HT-29 (cell line): Measurements from ENCODE around the gene PPP2R2B. TPM values are rescaled to one million over a fixed set of nuclear protein-coding genes. Genes with fewer than 3 reads are reported as not detected.
A peak's percentile ranks its signal among the peaks of the same experiment; 100 is the strongest.

Experiments used
- DNase-seq: peaks from one replicate; pipeline ENCODE4 v3.0.0-alpha.2; 2015; ENCODE audit warnings: low spot score
- total RNA-seq: library from RNA; depleted of rRNA; stranded (reverse); fragments of >200 nt; shearing (Covaris generic); gene quantifications from 2 replicates; pipeline ENCODE4 v1.2.3, GENCODE V29; 2014

Gene PPP2R2B
- total RNA-seq, 1 experiment from 2014 or later, result 0.08 TPM

DNA sequence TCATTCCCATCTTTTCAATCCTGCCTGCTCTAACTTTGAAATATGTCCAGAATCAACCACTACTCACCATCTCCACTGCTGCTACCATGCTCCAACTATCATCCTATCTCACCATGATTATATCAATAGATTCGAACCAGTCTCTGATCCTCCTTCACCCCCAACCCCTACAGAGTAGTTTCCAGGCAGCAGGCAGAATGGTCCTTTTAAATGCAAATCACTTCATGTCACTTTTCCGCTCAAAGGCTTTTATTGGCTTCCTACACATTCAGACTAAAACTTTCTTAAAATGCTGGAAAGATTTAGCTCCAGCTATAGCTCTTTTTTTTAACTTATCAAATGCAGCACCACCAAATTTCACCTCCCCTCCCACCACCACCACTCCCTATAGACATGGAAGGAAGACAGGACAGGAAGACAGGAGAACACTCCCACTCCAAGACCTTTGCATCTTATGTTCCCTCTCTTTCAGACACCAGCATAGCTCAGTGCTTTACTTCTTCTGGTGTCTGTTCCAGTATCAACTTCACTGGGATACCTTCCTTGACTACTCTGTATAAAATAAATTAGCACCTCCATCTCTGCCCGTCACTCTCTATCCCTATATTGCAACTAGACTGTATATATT lies 9.9 kb upstream of the PPP2R2B start:
- no peak for DNase-seq

DNA sequence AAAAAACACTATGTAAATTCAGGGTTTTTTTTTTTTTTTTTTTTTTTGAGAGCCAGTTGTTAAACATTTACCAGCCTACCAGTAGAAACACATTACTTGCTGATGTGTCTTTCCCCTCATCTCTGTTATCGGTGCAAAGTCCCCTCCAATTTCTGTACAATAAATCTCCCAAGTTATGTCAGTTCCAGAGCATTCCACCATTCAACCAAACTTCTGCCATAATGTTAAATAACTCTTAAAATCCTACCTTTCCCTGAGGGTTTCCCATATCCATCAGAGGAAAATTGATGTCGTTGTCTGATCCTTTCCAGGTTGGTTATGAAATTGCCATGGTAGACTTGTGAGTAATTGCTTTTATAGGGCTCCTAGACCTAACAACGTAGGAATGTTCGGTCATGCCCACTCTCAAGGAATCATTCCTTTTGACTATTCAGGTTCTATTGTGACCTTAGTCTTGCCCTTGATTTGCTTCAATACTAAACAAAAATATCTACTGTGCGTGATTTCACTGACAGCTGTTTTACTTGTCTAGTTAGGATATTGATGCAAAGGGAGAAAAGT lies 5.6 kb upstream of the PPP2R2B start:
- no peak for DNase-seq

DNA sequence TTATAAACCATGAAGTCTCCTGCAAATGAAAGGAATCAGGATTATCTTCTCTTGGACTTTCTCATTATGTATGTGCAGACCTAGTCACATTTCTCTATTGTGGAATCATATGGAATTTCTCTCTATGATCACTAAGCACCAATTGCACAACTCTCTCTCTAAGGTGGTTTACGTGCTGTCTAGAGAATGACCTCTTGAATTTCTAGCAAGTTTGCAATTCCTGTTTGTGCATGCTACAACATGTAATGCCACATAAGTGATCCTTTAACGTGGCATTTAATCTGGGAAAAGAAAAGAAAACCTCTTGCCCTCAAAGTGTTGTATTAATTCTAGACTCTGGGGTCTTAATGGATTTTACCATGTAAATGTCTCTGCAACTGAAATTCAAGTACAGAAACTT lies 5.0 kb upstream of the PPP2R2B start:
- DNase-seq, result no peak

DNA sequence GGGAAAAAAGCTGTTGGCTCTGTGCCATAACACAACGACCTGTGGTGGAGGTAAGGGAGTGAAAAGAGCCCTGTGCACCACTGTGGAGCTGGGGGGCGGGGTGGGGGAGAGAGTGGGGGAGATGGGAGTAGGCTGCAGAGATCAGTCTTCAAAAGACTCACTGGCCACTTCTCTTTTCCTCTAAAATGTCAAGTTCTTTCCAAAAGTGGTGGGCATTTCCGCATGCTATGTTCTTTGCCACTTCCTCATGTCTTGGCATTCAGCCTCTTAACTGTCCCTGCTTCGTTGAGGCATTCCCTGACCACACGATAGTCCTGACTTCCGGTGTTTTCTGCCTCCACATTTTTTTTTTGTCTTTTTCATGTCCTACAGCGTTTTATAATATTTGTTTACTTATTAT lies 2.4 kb upstream of the PPP2R2B start:
- no peak for DNase-seq

DNA sequence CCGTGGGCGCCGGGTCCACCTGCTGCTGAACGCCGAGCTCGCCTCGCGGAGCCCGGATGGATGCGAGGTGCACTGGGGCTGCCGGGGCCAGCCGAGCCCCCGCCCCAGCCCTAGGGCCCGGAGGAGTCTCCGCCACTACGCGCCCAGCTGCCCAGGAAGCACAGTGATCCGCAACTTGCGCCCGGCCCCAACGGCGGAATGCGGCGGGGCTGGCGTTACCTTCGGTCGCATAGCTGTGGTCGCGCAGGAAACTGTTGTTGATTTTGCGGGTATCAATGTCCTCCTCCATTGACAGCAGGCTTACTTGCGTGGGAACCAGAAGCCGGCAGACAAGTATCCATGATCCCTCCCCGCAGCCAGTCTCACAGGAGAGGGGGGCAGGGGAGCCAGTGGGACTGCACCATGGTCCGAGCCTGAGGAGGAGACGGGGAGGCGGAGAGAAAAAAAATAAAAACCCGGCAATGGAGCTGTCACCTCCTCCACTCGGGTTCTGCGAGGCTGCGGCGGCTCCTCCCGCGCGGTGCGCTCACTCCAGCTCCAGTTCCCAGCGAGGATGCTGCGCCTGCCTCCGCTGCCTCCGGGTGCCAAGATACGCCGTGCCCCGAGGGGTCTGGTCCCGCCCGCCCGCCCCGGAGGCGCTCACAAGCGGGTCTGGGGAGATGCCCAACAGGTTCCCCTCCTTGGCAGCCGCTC lies 628 bp downstream of the PPP2R2B start:
- DNase-seq, result no peak

DNA sequence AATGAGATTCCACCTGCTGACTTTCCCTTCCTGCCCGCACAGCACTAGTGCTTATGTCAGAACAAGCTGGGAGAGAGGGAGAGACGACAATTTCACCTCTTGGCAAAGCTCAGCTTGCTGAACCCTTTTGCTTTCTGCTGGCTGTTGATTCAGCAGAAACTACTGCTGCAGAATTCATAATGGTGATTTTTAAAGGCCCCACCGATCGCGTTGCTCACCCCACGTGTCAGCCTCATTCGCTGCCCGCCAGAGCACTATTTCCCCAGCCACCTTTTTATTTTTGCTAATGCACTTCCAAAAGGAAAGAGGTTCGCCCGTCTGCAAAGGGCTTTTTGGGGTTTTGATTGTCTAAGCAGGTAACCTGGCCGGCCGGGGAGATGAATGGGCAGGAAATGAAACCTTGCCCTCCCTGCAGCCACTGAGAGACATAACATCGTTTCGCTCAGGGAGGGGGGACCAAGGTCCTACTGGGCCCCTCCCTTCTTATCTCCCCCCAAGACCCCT lies 1.3 kb downstream of the PPP2R2B start:
- DNase-seq, result no peak

DNA sequence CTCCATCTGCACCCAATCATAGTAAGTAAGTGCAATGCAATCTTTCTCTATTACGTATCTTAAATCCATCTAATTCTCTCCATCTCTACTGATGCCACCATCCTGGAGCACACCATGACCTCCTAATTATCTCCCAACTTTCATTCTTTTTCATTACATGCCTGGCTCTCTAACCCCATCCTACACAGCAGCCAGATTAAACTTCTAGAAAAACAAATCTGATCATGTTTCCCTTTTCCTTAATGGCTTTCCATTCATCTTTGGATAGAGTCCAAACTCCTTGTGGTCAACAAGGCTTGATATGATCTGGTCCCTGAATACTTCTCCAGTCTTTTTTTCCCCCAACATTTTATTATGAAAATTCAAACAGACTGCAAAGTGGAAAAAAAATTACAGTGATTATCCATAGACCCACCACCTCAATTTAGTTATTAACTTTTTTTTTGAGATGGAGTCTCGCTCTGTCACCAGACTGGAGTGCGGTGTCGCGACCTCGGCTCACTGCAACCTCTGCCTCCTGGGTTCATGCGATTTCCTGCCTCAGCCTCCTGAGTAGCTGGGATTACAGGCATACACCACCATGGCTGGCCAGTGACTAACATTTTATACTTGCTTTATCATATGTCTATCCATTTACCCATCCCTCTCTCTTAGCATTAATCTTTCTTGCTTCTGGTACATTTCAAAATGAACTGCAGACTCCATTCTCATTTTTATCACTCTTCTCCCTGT lies 5.2 kb downstream of the PPP2R2B start:
- DNase-seq, result peak; percentile 34

DNA sequence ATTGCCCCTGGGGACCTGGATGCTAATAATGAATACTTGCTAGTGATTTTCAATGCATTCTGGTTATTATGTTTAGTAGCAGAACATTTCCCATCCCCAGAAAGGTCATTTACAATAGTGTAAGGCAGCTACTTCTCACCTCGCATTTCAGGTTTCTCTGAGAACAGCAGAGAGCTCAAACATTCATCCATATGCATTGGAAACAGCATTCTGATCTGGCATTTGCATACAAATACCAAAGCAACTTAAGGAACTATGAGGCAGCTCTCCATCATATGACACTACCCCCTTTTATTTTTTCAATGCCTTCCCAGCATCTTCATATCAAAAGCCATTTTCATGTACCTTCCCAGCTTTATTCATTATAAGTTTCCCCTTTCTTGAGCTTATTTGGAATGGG lies 6.4 kb downstream of the PPP2R2B start:
- no peak for DNase-seq

DNA sequence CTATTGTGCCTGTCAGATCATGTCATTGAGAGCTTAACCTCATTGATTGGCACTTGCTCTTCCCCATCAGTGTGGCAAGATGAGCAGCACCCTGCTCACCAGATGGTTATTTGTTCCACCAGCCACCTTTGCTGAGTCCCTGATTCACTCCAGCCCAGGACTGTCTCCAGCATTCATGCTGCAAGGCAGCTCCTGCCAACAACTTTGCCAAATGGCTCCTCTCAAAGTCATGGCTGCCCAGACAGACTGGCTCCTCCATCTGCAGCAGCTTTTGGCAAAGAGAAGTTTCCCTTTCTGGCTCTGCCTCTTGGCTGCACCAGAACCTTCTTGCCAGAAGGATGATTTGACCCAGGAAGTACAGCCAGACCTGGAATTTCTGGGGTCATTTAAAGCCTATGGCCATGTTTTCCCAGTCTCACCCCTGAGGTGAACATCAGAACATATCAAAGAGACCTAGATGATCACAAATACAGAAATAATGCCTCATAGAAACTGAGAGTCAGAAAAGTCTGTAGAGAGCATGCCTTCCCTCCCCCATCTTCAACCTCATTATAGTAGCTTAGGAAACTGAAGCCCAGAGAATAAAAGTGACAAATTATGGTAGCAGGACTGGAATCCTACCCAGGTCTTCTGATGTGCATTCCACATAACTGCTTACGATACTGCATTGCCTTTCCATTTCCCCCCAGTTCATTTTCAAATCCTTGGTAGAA lies 10.4 kb downstream of the PPP2R2B start:
- DNase-seq, result no peak

DNA sequence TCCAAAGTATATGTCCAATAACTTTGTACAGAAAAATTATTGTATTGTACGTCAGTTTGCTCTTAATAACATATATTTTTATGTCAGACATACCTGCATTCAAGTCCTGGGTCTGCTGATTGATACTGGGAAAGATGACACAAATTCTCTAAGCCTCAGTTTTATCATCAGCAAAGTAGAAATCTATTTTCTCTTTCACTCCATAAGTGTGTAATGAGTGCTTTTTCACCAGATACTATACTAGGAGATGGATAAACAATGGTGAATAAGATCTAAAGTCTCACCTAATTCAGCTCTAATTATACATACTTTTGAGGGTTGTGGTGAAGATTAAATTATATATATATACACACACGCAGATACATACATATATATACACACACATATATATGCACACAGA lies 12.3 kb downstream of the PPP2R2B start:
- DNase-seq, result no peak

DNA sequence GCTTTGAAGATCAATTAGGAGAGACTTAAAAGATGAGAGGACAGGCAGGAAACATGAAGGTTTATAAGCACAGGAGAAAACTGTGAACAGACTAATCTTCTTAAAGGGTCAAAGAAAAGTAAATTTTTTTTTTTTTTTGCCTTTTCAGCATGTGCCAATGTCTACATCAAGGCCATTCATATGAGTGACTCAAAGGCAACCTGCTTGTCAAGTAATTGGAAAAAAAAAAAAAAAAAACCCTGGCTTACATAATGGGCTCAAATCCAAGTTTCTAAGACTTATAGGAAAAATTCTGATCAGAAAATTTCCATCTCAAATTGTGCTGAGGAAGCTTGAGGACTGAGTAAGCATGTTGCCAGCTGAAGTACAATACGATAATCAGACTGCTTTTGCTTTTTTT lies 15.9 kb downstream of the PPP2R2B start:
- DNase-seq, result no peak

DNA sequence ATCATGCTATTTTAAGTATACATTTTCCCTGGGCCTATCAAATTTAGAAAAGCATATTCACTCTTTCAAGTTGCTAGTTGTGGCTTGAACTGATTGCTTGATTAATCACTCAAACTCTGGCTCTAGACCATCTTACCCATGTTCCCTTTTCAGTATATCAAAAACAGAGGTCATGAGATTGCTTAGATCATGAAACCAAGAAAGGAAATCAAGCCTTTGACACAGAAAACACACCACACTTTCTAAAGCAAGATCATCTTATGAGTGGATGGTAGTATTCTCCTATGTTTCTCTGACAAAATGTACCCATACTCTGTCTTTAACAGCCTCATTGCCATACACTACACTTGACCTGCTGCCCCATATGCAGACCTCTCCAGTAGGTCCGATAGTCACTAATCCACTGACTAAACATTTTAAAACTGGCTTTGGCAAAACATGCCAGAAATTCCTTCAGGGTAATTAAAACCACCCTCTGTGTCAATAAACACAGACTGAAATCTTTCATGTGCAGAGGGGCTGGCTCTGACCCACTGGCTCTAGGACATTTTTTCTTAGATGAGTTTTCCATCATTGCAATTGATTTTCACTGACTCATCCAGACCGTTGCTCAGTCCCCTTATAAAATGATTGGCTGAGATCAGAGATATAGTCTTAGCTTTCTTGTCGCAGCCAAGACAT lies 18.2 kb downstream of the PPP2R2B start:
- peak; percentile 84 for DNase-seq

DNA sequence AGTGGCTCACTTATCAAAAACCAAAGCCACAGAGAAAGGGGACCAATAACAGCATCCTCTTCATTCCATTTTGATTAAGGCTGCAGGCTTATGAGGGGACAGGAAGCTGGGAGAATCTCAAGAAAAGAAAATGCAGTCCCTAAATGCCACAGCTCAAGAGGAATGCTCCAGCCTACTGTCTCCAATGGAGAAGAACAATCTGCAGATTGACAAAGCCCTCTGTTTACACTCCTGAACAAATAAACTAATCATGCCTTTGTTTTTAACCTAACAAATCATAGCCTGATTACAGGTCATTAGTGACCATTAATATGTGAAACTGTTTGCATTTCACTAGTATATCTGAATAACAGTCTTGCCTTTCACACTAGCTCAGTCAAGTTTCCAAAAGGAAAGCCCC lies 26.5 kb downstream of the PPP2R2B start:
- DNase-seq, result no peak

DNA sequence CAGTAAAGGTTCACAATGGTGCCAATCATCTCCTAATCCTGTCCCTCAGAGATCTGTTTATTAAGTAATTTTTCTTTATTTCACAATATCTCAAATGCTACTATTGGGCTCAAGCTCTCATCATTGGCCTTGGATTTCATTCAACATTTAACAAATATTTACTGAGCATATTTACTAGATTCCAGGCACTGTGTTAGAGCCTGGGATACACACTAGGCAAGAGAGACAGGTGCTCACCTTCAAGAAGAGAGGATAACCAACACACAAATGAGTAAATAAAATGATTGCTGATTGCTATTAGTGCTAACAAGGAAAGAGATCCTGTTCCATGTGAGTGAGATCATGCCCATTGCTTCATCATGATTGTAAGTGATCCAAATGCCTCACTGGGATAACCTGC lies 27.4 kb downstream of the PPP2R2B start:
- DNase-seq, result no peak

DNA sequence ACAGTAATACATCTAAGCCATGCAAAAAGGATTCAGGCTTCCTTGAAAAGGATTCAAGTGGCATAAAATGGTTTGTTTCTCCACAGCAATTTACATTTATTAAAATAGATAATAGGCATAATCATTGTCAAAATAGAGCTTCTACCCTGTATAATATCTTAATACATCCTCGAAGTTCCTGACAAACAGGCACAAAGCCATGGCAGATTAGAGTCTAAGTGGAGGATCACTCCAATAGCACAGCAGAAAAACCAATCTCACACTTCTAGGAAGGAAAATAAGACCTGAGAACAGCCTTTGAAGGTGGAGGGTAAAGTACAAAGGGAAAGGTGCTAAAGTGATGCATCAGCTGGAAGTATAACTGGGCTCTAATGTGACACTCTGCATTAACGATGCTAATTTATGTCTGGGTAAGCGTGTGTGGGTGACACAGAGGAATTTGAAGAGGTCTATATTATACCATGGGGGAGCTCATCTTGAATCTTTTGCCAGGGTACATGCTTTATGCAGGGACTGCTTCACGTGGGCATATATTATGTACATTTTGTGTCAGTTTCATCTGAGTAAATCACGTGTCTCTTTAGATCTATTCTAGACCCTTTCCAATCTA lies 28.8 kb downstream of the PPP2R2B start:
- no peak for DNase-seq

DNA sequence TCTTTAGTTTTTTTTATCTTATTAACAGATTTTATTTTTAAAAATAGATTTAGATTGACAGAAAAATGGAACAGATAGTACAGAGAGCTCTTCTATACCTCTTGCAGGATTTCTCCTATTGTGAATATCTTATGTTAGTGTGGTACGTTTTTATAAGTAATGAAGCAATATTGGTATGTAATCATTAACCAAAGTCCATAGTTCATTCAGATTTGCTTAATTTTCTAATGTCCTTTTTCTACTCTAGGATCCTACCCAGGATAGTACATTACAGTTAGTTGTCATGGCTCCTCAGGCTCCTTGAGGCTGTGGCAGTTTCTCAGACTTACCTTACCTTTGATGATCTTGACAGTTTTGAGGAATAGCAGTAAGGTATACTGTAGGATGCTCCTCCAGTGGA lies 30.4 kb downstream of the PPP2R2B start:
- peak; percentile 35 for DNase-seq

DNA sequence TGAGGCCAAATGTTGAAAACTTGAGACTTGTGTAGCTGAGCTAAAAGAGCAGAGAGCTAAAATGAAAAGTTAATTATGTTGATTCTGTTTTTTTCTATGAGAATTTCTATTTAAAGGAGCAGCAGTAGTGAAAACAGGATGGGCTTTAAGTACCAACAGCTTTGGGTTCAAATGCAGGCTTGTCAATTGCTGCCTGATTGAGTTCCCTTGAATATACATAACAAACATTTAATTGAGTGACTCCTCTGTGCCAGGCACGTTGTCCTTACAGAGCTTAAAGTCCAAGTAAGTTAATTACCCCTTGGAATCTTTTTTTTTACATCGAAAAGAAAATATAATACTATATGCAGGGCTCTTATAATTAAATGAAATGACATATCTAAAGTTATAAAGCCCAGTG lies 38.5 kb downstream of the PPP2R2B start:
- no peak for DNase-seq

DNA sequence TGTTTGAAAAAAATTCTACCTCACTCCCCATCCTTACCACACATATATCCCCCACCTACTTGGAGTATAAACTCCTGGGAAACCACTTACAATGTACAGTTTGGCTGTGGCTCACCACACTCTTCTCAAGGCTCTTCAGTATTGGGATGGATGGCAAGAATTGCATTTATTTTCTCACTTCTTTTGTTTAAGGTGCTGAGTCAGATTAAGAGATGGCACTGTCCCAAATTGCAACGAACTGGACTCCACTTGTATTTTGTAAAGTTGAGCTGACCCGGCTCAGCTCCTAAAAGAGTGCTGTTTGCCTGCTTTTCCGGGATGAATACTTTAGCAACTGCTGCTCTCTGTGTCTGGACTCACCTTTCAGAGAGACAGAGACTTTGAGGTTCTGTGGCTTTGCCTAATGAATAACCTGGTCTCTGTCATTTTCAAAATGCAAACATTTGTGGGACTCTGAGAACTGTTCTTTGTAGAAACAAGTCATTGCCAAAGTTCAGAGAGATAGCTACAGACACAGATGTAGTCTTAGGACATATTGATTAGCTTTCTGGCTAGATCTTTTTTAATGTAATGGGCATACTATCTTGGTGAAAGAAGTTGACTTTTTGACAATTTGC lies 42.2 kb downstream of the PPP2R2B start:
- no peak for DNase-seq

DNA sequence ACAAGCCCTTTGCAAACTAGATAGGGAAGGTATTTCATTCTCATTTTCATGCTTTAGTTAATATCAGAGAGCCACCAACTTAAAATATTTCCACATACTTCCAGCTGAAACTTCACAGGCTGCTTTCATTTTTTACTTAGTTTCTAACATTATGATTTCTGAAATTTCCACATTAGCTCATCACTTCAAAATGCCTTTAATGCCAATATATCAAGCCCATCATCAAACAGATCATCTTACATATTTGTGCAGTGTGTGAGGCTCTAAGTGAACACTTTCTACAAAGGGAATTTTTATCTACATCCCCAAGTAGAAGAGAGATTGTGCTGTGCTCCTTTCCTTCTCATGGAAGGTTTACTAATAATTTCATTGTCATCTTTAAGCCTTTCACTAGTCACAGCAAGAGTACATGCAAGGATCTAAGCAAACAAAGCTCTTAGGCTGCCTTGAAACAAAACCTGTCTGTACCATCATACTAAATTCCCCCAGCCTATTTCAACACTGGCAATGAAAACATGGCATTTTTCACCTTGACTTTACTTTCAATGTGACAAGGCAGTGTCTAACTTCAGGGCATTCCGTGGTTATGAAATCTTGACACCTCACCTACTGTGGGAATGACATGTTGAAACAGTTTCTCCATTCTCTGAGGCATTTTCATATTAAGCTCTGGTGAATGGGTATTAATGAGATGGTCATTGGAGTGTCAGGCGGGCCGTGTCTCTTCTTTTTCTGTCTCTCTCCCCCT lies 45.4 kb downstream of the PPP2R2B start:
- no peak for DNase-seq

DNA sequence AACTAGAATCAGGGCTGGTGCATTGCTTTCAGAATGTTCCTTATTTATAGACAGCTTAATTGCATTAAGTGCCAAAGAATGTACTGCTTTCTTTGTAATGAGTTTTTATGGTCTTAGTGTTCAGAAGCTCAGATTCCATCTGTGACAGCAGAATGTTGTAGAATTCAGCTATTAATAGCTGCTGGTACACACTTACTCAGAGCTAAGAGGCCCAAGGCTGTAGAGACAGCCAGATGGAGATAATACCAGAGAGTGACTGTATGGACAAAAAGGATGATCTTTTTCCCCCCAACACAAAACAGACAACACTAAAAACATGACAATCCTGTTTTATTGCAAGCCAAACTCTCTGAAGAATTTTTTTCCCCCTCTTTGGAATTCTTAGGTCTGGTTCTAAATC lies 50.2 kb downstream of the PPP2R2B start:
- DNase-seq, result no peak
